ENCODE results near the gene GLIS1.

The GLIS1 gene

DNA sequence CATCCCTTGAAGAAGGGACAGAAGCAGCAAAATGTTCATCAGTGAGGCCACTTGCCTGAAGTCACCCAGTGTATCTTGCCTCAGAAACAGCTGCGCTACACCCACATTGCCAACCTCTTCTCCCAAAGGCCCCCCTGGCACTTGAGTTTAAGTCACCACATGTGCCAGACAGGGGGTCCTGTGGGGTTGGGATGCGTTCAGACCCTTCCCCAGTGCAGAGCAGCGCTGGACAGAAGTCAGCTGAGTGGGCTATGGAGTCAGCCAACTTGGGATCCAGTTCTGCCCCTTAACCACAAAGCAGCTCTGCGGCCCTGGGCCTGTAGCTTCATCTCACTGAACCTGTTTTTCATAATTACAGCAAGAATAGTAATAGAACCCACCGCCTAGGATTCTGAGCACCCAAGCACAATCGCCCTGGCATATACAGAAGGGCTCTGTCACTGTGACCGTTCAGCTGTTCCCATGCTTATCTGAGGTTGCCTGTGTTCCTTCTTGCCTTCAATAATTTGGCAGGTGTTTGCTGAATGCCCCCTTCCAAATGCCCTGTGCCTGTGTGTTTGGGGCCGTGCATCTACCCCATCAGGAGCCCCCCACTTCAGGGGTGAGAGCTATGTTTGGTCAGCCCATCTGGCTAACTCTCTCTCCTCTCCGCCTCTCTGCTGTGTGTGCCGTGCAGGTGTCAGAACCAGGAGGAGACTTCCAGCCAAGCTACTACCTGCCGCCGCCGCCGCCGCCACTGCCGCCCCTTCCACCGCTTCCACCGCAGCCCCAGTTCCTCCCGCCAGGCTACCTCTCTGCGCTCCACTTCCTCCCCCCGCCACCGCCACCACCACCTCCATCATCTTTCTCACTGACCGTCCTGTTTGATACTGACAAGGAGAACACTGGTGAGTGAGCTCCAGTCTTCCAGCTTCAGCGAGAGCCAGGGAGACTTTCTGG lies 274.7 kb downstream of the GLIS1 start:
- no peak for DNase-seq (ENCODE audit: low read depth in 2 of 2)

DNA sequence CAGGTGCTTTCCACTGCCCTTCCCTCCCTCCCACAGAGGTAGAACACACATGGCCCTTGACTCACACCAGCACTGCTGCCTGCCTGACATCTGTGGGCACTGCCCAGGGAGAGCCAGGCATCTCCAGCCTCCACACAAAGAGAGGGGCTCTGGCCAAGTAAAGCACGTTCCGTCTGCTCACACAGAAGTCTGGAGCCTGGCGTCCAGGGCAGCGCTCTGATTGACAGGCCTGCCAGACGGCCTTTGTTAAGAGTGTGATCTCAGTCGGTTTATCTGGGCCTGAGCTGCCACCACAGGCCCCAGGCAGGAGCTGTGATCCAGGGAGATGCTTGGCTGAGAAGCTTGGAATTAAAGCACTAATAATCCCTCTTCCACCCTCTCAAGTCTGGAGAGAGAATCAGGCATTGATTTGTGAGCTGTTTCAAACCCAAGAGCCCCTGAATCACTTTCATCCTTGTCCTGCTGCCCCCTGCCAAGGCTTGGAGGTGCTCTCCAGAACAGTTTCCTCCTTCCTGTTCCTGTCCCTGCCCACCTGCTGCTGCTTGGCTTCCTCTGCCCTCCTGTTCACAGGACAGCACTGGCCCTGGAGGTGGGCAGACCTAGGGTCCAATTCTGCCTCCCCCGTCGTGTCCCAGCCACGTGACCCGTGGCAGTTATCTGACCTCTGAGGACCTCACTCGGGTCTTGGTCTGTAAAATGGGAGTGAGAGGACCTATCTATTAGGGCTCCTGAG lies 276.0 kb downstream of the GLIS1 start:
- no peak for DNase-seq (ENCODE audit: low read depth in 2 of 2)

- DNase-seq (ENCODE audit: low read depth in 2 of 2), result no peak
Observed at GRCh38 chr1:53462193-53462592, 276.8 kb downstream of the GLIS1 start.

DNA sequence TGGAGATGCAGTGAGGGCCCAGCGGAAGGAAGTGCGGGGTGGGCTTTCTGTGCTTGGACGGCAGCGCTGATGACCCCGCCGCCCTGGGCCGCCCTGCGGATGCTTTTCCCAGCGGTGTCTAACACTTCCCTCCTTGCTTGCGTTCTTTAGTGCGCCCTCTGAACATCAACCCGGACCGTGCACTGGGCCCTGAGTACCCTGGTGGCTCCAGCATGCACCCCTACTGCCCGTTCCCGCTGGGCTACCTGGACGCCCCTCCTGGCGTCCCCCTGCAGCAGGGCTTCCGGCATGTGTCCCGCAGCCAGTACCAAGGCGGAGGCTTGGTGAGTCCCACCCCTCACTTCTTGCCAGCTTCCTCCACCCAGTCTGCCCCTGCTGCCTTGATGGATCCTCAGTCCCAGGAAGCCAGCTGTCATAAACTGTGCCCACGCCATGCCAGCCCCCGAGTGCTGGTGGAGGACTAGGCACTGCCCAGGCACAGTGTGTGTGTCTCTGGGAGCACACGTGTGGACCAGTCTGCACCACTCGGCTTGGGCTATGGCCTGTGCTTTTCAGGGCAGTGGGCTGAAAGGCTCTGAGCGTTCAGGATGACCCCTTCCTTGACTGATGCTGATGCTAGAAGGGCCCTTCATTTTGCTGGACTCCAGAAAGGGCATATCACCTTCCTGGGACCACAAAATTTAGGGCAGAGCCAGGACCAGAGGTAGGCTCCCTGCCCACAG lies 277.5 kb downstream of the GLIS1 start:
- DNase-seq (ENCODE audit: low read depth in 2 of 2), result no peak

GRCh38 chr1:53460666-53461322 lies 278.2 kb downstream of the GLIS1 start:
- DNase-seq (ENCODE audit: low read depth in 2 of 2), result no peak

- no peak for DNase-seq (ENCODE audit: low read depth in 2 of 2)
Observed at GRCh38 chr1:53460211-53460634, 278.7 kb downstream of the GLIS1 start.

GRCh38 chr1:53459321-53460175 lies 279.4 kb downstream of the GLIS1 start, which contains the start of gene DMRTB1:
DMRTB1 (plus strand) TSS chr1:53459399; CDS start chr1:53459454, 55 bp downstream.
- no peak for DNase-seq (ENCODE audit: low read depth in 2 of 2)

- no peak for DNase-seq (ENCODE audit: low read depth in 2 of 2)
Observed at GRCh38 chr1:53458634-53459033, 280.3 kb downstream of the GLIS1 start.

All from stimulated activated CD8-positive, alpha-beta memory T cell treated with anti-CD3 and anti-CD28 coated beads, Interleukin-15, amount 100 ng/mL, for 48 hours (primary cell).